HepG2 (cell line): ENCODE measurements around the gene FBXO10. TPM values are rescaled to one million over a fixed set of nuclear protein-coding genes. Genes with fewer than 3 reads are reported as not detected.

ENCODE experiments used
- CC2D1A ChIP-seq: sonication (generic); formaldehyde crosslinking; IDR thresholded peaks from 2 replicates; pipeline ENCODE4 v1.8.1; 2023; ENCODE audit warnings: mild to moderate bottlenecking, missing genetic modification reagents
- CREB1 ChIP-seq, 2 experiments: fragments of 450-650 bp in 1 of 2; IDR thresholded peaks; 2 replicates each; pipeline ENCODE4 v1.6.1; 2016 to 2017; ENCODE audit warnings: control low read depth in 1 of 2, mild to moderate bottlenecking in 1 of 2, missing compliant biosample characterization in 1 of 2, missing genetic modification characterization in 1 of 2
- DMAP1 ChIP-seq: IDR thresholded peaks from 2 replicates; pipeline ENCODE4 v1.6.1; 2016
- ELK4 ChIP-seq: sonication (generic); formaldehyde crosslinking; IDR thresholded peaks from 2 replicates; pipeline ENCODE4 v1.9.0; 2021; ENCODE audit warnings: missing genetic modification reagents, borderline replicate concordance
- FOXK1 ChIP-seq: sonication (generic); formaldehyde crosslinking; IDR thresholded peaks from 2 replicates; pipeline ENCODE4 v1.4.0; 2020; ENCODE audit warnings: low read depth, missing genetic modification reagents, borderline replicate concordance
- GTF3A ChIP-seq: sonication (generic); formaldehyde crosslinking; conservative IDR thresholded peaks from 2 replicates; pipeline ENCODE4 v1.4.0; 2020; ENCODE audit warnings: mild to moderate bottlenecking, missing genetic modification reagents
- MEIS1 ChIP-seq: sonication (generic); formaldehyde crosslinking; IDR thresholded peaks from 2 replicates; pipeline ENCODE4 v1.9.0; 2021; ENCODE audit warnings: mild to moderate bottlenecking, missing genetic modification reagents, moderate library complexity, borderline replicate concordance
- NFKBIZ ChIP-seq: IDR thresholded peaks from 2 replicates; pipeline ENCODE4 v1.6.1; 2018; ENCODE audit warnings: missing genetic modification reagents, missing compliant biosample characterization
- SKIL ChIP-seq: sonication (generic); formaldehyde crosslinking; IDR thresholded peaks from 2 replicates; pipeline ENCODE4 v1.8.0; 2022; ENCODE audit warnings: missing genetic modification reagents, mild to moderate bottlenecking, moderate library complexity, borderline replicate concordance
- SMAD9 ChIP-seq: sonication (generic); formaldehyde crosslinking; IDR thresholded peaks from 2 replicates; pipeline ENCODE4 v1.5.1; 2020; ENCODE audit warnings: mild to moderate bottlenecking, missing genetic modification reagents
- SP140L ChIP-seq: sonication (generic); formaldehyde crosslinking; IDR thresholded peaks from 2 replicates; pipeline ENCODE4 v1.4.0; 2020; ENCODE audit warnings: missing genetic modification reagents, borderline replicate concordance
- TEAD2 ChIP-seq: sonication (generic); formaldehyde crosslinking; IDR thresholded peaks from 2 replicates; pipeline ENCODE4 v1.9.0; 2021; ENCODE audit warnings: missing genetic modification reagents
- THAP8 ChIP-seq: sonication (generic); formaldehyde crosslinking; IDR thresholded peaks from 2 replicates; pipeline ENCODE4 v1.5.1; 2020; ENCODE audit warnings: missing genetic modification reagents, mild to moderate bottlenecking, borderline replicate concordance
- ZBTB1 ChIP-seq: sonication (generic); formaldehyde crosslinking; IDR thresholded peaks from 2 replicates; pipeline ENCODE4 v1.4.0; 2020; ENCODE audit warnings: missing genetic modification reagents, borderline replicate concordance
- ZBTB38 ChIP-seq: sonication (generic); formaldehyde crosslinking; IDR thresholded peaks from 2 replicates; pipeline ENCODE4 v1.5.1; 2020; ENCODE audit warnings: mild to moderate bottlenecking, missing genetic modification reagents
- ZFP62 ChIP-seq: sonication (generic); formaldehyde crosslinking; IDR thresholded peaks from 2 replicates; pipeline ENCODE4 v1.4.0; 2020; ENCODE audit warnings: missing genetic modification reagents
- ZMAT3 ChIP-seq: sonication (generic); formaldehyde crosslinking; conservative IDR thresholded peaks from 2 replicates; pipeline ENCODE4 v1.7.0; 2021; ENCODE audit warnings: missing genetic modification reagents
- ZNF124 ChIP-seq: sonication (generic); formaldehyde crosslinking; IDR thresholded peaks from 2 replicates; pipeline ENCODE4 v1.4.0; 2020; ENCODE audit warnings: missing genetic modification reagents
- ZNF329 ChIP-seq: sonication (generic); formaldehyde crosslinking; IDR thresholded peaks from 2 replicates; pipeline ENCODE4 v1.9.0; 2021; ENCODE audit warnings: low read depth, mild to moderate bottlenecking, missing genetic modification reagents
- ZNF367 ChIP-seq: sonication (generic); formaldehyde crosslinking; IDR thresholded peaks from 2 replicates; pipeline ENCODE4 v1.4.0; 2020; ENCODE audit warnings: missing genetic modification reagents, borderline replicate concordance
- ZNF749 ChIP-seq: sonication (generic); formaldehyde crosslinking; IDR thresholded peaks from 2 replicates; pipeline ENCODE4 v1.8.0; 2022; ENCODE audit warnings: mild to moderate bottlenecking, missing genetic modification reagents, moderate library complexity, borderline replicate concordance
- polyA plus RNA-seq, 8 experiments: library from polyadenylated mRNA; depleted of rRNA in 3 of 8; stranded (reverse) in 7 of 8; unstranded in 1 of 8; fragments of >200 nt; fragmentation: Illumina TruSeq in 4 of 8; extraction: Trizol in 4 of 8; gene quantifications; 2 replicates each; pipeline versions ENCODE4 v1.2.1 to v1.2.3, GENCODE V29; 2011 to 2016; ENCODE audit warnings: low read depth in 4 of 8, missing spikeins in 1 of 8, mixed read lengths in 1 of 8; ENCODE audit not compliant: insufficient read depth in 1 of 8
- total RNA-seq, 5 experiments: library from RNA; depleted of rRNA; stranded (reverse); fragments of >200 nt; fragmentation: Illumina TruSeq; extraction: Trizol; gene quantifications; 2 replicates each; pipeline ENCODE4 v1.2.3, GENCODE V29; 2016; ENCODE audit warnings: low read depth in 1 of 5
- TF ChIP-seq, protein P1 (sequence below): sonication (generic); formaldehyde crosslinking; IDR thresholded peaks from 2 replicates; pipeline ENCODE4 v1.5.1; 2020; ENCODE audit warnings: mild to moderate bottlenecking, missing genetic modification reagents

Gene FBXO10
- total and polyA plus RNA-seq, 2 of the 13 experiments (the other 11 are each of a cell fraction or from before 2014, with no cell fraction given), result 3.1 to 5.1 TPM

- TF ChIP-seq SP140L (CRISPR knock-in tag) (no peak), ELK4 (no peak), FOXK1 (CRISPR knock-in tag) (no peak), CREB1 (IDR thresholded peaks at IDR 0.05) (peak; percentile 54; the same call in 1 of the 2 replicates), CREB1 (CRISPR knock-in tag; IDR thresholded peaks at IDR 0.05) (no peak), CC2D1A (no peak), ZNF749 (CRISPR knock-in tag) (peak; percentile 66; the same call in 1 of the 2 replicates), GTF3A (CRISPR knock-in tag) (no peak), SKIL (CRISPR knock-in tag) (no peak), ZBTB38 (no peak; the same call in 1 of the 2 replicates), ZMAT3 (CRISPR knock-in tag) (0 out of 2 replicates have a peak, but pooled peaks have one; percentile 63), DMAP1 (CRISPR knock-in tag) (no peak), ZBTB1 (CRISPR knock-in tag) (no peak), ZNF124 (CRISPR knock-in tag) (no peak), ZNF367 (CRISPR knock-in tag) (no peak; the same call in 1 of the 2 replicates), THAP8 (CRISPR knock-in tag) (no peak), SMAD9 (no peak), ZFP62 (CRISPR knock-in tag) (no peak), NFKBIZ (no peak), ZNF329 (CRISPR knock-in tag) (no peak), TEAD2 (CRISPR knock-in tag) (no peak), MEIS1 (no peak)
- TF ChIP-seq, protein P1, sequence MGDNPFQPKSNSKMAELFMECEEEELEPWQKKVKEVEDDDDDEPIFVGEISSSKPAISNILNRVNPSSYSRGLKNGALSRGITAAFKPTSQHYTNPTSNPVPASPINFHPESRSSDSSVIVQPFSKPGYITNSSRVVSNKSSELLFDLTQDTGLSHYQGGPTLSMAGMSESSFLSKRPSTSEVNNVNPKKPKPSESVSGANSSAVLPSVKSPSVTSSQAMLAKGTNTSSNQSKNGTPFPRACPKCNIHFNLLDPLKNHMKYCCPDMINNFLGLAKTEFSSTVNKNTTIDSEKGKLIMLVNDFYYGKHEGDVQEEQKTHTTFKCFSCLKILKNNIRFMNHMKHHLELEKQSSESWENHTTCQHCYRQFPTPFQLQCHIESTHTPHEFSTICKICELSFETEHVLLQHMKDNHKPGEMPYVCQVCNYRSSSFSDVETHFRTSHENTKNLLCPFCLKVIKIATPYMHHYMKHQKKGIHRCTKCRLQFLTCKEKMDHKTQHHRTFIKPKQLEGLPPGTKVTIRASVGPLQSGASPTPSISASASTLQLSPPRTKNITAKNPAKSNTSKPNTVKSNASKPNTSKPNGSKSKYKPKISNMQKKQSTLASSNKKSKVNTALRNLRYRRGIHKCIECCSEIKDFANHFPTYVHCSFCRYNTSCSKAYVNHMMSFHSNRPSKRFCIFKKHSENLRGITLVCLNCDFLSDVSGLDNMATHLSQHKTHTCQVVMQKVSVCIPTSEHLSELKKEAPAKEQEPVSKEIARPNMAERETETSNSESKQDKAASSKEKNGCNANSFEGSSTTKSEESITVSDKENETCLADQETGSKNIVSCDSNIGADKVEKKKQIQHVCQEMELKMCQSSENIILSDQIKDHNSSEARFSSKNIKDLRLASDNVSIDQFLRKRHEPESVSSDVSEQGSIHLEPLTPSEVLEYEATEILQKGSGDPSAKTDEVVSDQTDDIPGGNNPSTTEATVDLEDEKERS (CRISPR knock-in tag), result no peak
Measured at GRCh38 chr9:37575921-37576721, at the start of gene FBXO10 (continued).
